SJSA1 (cell line): ENCODE measurements around the gene FN1. TPM values are rescaled to one million over a fixed set of nuclear protein-coding genes. Genes with fewer than 3 reads are reported as not detected.
"Not testable (repeated sequence)": the region's sequence is repeated elsewhere in the genome, so short reads cannot be mapped to it uniquely, and the experiment has no call there.

Experiments used
- DNase-seq, 2 experiments: peaks; one replicate each; pipeline ENCODE4 v3.0.0-alpha.2; 2015 to 2020; ENCODE audit warnings: low spot score in 2 of 2, low read depth in 1 of 2
- H3K27ac ChIP-seq: fragments of 250-450 bp; sonication (Bioruptor Pico); 2 replicates; pipeline ENCODE4 v1.5.1; 2020; ENCODE audit warnings: mild to moderate bottlenecking, moderate library complexity
- H3K27me3 ChIP-seq: fragments of 250-450 bp; sonication (Bioruptor Pico); replicated peaks from 2 replicates; pipeline ENCODE4 v1.5.1; 2020; ENCODE audit warnings: mild to moderate bottlenecking, moderate library complexity
- H3K36me3 ChIP-seq: fragments of 250-450 bp; sonication (Bioruptor Pico); 2 replicates; pipeline ENCODE4 v1.5.1; 2020; ENCODE audit warnings: mild to moderate bottlenecking
- H3K4me1 ChIP-seq: fragments of 250-450 bp; sonication (Bioruptor Pico); replicated peaks from 2 replicates; pipeline ENCODE4 v1.6.1; 2021; ENCODE audit warnings: mild to moderate bottlenecking
- H3K4me3 ChIP-seq: fragments of 250-450 bp; sonication (Bioruptor Pico); 2 replicates; pipeline ENCODE4 v1.5.1; 2020; ENCODE audit warnings: mild to moderate bottlenecking
- H3K9me3 ChIP-seq: fragments of 250-450 bp; sonication (Bioruptor Pico); replicated peaks from 2 replicates; pipeline ENCODE4 v1.5.1; 2020; ENCODE audit warnings: mild to moderate bottlenecking
- total RNA-seq: library from RNA; depleted of rRNA; stranded (reverse); fragments of >200 nt; shearing (Covaris generic); gene quantifications from 2 replicates; pipeline ENCODE4 v1.2.3, GENCODE V29; 2014

The FN1 gene
- total RNA-seq, 1 experiment from 2014 or later, result 887 TPM

DNA sequence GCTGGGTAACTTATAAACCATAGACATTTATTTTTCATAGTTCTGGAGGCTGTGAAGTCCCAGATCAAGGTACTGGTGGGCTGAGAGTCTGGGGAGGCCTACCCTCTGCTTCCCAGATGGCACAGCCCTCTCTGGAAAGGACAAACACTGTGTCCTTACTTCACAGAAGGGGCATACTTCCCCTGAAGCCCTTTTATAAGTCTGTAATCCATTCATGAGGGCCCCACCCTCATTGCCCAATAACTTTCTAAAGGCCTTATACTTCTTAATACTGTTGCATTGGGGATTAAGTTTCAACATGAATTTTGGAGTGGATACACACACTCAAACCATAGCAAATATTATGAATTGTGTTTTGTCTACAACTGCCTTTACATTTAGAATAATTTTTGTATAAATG is 88.0 kb downstream of the FN1 start:
- Histone ChIP-seq H3K9me3 (no peaks in the 10 kb centered on the region), H3K4me3 (no peak overlapping the region), H3K27me3 (no peaks in the 10 kb centered on the region), H3K27ac (no peak overlapping the region), H3K4me1 (no peaks in the 10 kb centered on the region), H3K36me3 (peaks cover 72% of the 10 kb centered on the region)
- no peak for DNase-seq

DNA sequence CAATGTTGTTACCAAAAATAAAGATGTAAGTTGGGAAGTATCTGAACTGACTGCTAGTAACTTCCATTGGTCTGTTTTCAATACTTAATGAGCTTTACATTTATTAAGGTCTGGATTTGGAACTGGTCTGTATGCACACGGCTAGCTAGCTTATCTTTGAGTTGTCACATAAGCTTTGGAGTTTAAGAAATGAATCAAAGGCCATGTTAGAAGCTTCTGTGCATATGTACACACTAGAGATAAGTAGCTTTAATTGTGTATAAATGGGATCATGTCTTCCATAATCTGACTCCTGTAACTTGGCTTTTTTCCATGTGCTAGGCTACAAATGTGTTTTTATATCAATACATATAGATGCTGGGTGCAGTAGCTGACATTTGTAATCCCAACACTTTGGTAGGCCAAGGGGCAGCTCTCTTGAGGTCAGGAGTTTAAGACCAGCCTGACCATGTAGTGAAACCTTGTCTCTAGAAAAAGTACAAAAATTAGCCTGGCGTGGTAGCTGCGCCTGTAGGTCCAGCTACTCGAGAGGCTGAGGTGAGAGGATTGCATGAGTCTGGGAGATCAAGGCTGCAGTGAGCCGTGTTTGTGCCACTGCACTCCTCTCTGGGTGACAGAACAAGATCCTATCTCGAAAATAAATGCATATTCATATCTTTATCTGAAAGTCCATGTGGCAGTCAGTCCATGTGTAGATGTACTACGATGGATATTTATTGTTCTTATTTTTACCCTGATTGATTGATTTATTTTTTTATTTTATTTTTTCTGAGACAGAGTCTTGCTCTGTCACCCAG is 96.8 kb downstream of the FN1 start:
- H3K36me3 ChIP-seq, result peaks cover 87% of the 10 kb centered on the region
- H3K4me1 ChIP-seq, result no peaks in the 10 kb centered on the region
- no peak overlapping the region for H3K4me3 ChIP-seq
- no peak for DNase-seq
- no peaks in the 10 kb centered on the region for H3K9me3 ChIP-seq
- no peak overlapping the region for H3K27ac ChIP-seq
- H3K27me3 ChIP-seq, result no peaks in the 10 kb centered on the region

DNA sequence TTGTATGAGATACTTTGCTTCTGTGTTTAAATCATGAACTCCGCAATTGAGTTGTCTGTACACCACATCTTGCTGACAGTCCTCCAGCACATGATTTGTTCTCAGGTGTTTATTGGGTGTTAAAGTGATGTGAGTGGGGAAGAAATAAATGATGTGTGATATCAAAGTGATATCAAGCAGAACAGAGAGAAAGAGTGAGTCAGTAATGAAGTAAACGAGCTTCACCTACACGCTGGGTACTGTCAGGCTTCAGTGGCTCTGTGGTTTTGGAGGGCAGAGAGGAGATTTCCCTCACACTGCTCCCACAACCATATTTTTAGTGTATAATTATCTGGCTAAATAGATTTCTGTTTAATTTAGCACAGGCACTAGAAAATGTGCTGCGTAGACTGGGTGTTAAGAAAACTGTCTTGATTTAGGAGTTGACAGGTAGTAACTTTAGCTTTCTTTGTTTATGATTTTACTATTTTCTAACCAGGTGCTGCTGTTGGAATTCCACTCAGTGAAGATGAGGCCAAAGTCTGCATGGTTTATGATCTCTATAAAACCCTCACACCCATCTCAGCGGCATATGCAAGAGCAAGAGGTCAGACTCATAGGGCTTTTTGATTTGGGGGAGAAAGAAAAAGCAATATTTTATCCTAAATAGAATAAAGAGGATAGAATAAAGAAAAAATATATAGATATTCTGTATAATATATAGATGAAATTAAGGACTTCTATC is 102.8 kb downstream of the FN1 start:
- Histone ChIP-seq H3K27me3 (no peaks in the 10 kb centered on the region), H3K4me3 (no peak overlapping the region), H3K9me3 (no peaks in the 10 kb centered on the region), H3K36me3 (peaks cover 76% of the 10 kb centered on the region), H3K27ac (no peak overlapping the region), H3K4me1 (peaks cover 20% of the 10 kb centered on the region)
- no peak for DNase-seq

DNA sequence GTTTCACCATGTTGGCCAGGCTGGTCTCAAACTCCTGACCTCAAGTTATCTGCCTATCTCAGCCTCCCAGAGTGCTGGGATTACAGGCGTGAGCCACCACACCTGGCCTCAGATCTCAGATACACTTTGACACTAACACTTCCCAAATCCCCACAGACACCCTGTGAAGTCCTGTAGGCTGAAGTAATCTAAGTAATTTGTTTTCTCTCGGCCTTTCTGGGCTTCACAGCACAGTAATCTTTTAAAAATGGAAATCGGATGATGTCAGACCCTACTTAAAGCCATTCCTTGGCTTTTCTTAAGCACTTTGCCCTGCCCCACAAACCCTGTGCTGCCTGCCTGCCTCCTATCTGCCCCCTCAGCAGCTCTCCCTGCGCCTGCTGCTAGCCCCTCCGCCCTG is 107.8 kb downstream of the FN1 start:
- peaks cover 90% of the 10 kb centered on the region for H3K36me3 ChIP-seq
- no peaks in the 10 kb centered on the region for H3K9me3 ChIP-seq
- H3K4me1 ChIP-seq, result peaks cover 23% of the 10 kb centered on the region
- DNase-seq, result no peak
- H3K4me3 ChIP-seq, result no peak overlapping the region
- peak overlapping the region; percentile 64 for H3K27ac ChIP-seq
- no peaks in the 10 kb centered on the region for H3K27me3 ChIP-seq

DNA sequence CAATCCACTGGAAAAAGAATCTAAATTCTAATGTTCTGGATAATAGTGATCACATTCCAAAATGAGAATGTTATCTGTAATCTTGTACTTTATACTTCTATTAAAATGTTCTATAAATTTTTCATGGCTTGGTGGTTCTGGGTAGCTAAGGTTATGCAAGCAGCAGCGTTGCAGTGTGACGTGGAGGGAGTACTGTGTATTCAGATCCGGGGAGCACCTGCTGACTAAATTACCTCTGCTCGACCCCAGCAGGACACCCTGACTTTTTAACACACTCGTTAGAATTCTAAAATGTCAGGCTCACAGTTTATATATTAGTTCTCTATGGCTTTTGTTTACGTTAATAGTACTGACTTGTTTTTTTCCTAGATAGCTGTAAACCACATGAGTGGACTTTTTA is 111.1 kb downstream of the FN1 start:
- no peak for DNase-seq
- no peak overlapping the region for H3K27ac ChIP-seq
- no peaks in the 10 kb centered on the region for H3K27me3 ChIP-seq
- no peak overlapping the region for H3K4me3 ChIP-seq
- H3K9me3 ChIP-seq, result no peaks in the 10 kb centered on the region
- H3K36me3 ChIP-seq, result peaks cover 93% of the 10 kb centered on the region
- H3K4me1 ChIP-seq, result peaks cover 21% of the 10 kb centered on the region

DNA sequence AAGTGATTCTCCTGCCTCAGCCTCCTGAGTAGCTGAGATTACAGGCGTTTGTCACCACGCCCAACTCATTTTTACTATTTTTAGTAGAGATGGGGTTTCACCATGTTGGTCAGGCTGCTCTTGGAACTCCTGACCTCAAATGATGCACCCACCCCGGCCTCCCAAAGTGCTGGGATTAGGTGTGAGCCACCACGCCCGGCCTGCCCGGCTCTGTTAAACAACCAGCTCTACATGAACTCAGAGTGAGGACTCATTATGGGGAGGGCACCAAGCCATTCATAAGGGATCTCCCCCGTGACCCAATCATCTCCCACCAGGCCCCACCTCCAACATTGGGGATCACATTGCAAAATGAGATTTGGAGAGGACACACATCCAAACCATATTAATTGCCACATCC is 115.2 kb downstream of the FN1 start:
- peaks cover 85% of the 10 kb centered on the region for H3K36me3 ChIP-seq
- H3K9me3 ChIP-seq, result no peaks in the 10 kb centered on the region
- no peak for DNase-seq
- H3K4me1 ChIP-seq, result no peaks in the 10 kb centered on the region
- H3K4me3 ChIP-seq, result no peak overlapping the region
- no peaks in the 10 kb centered on the region for H3K27me3 ChIP-seq
- no peak overlapping the region for H3K27ac ChIP-seq

DNA sequence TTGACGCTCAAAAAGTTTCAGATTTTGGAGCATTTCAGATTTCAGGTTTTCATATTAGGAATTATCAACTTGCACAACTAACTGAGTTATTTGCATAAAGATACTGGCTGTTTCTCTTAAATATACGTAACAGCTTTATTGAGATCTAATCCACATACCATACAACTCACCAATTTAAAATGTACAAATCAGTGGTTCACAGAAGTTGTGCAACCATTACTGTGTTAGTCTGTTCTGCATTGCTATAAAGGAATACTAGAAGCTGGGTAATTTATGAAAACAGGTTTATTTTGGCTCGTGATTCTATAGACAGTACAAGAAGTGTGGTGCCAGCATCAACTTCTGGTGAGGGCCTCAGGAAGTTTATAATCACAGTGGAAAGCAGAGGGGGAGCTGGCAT is 115.8 kb downstream of the FN1 start:
- no peak overlapping the region for H3K4me3 ChIP-seq
- no peak overlapping the region for H3K27ac ChIP-seq
- no peaks in the 10 kb centered on the region for H3K27me3 ChIP-seq
- H3K36me3 ChIP-seq, result peaks cover 81% of the 10 kb centered on the region
- H3K4me1 ChIP-seq, result no peaks in the 10 kb centered on the region
- no peak for DNase-seq
- H3K9me3 ChIP-seq, result no peaks in the 10 kb centered on the region

DNA sequence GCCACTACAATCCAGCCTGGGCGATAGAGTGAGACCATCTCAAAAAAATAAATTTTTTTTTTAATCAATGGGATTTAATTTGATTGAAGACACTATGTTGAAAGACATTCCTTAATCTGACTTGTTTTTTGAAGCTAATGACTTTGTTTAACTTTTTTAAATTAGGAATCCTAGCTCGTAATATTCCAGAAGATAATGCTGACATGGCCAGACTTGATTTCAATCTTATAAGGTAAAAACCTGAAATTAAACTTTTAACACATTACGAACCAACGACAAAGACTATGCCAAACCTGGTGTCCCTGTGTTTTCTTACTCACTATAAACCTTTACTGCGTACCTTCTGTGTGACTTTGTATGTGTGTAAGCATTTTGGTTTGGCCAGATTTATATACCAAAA is 116.4 kb downstream of the FN1 start:
- Histone ChIP-seq H3K4me1 (peaks cover 2% of the 10 kb centered on the region), H3K27ac (no peak overlapping the region), H3K36me3 (peaks cover 81% of the 10 kb centered on the region), H3K4me3 (no peak overlapping the region), H3K9me3 (no peaks in the 10 kb centered on the region), H3K27me3 (no peaks in the 10 kb centered on the region)
- no peak for DNase-seq

DNA sequence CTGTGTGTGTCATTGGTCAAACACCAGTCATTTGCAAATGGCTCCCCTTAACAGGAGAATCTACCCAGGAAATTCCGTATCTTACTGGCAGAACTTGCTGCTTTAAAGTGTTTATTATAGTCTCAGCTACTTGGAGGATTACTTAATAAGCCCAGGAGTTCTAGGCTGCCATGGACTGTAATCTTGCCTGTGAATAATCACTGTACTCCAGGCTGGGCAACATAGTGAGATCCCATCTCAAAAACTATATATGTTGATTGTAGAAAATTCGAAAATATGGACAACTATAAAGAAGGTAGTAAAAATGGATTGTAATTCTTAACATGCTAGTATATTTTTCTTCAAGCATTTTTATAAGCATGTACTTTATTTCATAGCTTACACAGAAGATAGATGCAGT is 119.5 kb downstream of the FN1 start:
- no peak for DNase-seq
- Histone ChIP-seq H3K36me3 (peaks cover 66% of the 10 kb centered on the region), H3K27me3 (no peaks in the 10 kb centered on the region), H3K4me3 (no peak overlapping the region), H3K4me1 (peaks cover 28% of the 10 kb centered on the region), H3K9me3 (no peaks in the 10 kb centered on the region), H3K27ac (no peak overlapping the region)

DNA sequence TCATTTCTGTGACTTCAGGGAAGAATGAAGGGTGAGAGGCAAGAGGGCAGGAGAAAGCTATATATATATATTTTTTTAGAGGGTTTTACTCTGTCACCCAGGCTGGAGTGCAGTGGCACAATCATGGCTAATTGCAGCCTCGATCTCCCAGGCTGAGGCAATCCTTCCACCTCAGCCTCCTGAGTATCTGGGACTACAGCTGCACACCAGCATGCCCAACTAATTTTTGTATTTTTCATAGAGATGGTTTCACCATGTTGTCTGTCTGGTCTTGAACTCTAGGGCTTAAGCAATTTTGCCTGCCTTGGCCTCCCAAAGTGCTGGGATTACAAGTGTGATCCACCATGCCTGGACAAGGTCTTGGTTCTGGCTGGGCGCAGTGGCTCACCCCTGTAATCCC is 120.6 kb downstream of the FN1 start:
- Histone ChIP-seq H3K27ac (no peak overlapping the region), H3K9me3 (no peaks in the 10 kb centered on the region), H3K27me3 (no peaks in the 10 kb centered on the region), H3K4me3 (no peak overlapping the region), H3K4me1 (peaks cover 32% of the 10 kb centered on the region), H3K36me3 (peaks cover 55% of the 10 kb centered on the region)
- no peak for DNase-seq

DNA sequence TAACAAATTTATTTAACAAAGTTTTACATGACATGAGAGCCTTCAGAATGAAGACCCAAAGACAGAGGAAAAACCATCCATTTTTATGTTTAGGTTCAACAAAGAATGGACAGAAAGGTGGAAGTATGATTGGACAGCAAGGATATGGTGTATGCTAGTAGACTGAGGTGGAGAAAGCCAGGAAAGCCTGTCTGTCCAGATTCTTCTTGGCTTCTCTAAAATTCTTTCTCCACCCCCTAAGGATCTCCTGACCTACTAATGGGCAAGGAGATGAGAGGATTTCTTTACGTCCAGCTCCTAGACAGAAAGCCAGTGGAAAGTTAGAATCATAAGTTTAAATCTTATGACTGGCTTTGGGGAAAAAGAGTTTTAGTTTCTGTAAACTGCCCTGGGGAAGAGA is 121.0 kb downstream of the FN1 start:
- Histone ChIP-seq H3K36me3 (peaks cover 51% of the 10 kb centered on the region), H3K4me3 (no peak overlapping the region), H3K9me3 (no peaks in the 10 kb centered on the region), H3K27me3 (no peaks in the 10 kb centered on the region), H3K27ac (no peak overlapping the region), H3K4me1 (peaks cover 32% of the 10 kb centered on the region)
- no peak for DNase-seq

DNA sequence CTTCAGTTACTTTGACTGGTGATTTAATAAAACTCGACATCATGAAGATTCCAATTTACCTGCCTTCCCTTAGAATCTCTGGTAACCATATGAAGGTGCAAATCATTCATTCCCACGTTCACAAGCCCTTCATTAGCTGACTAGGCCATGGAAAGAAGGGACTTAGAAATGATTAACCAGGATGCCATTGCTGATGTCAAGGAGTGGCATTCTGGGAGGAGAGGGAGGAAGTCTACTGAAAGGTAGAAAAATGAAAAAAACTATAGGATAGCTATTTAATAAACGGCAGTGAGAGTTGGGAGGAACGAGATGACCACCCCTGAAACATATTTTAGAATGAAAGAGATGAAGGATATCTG is 122.6 kb downstream of the FN1 start:
- Histone ChIP-seq H3K36me3 (peaks cover 36% of the 10 kb centered on the region), H3K27me3 (no peaks in the 10 kb centered on the region), H3K27ac (no peak overlapping the region), H3K4me1 (peaks cover 32% of the 10 kb centered on the region), H3K4me3 (no peak overlapping the region), H3K9me3 (no peaks in the 10 kb centered on the region)
- no peak for DNase-seq

DNA sequence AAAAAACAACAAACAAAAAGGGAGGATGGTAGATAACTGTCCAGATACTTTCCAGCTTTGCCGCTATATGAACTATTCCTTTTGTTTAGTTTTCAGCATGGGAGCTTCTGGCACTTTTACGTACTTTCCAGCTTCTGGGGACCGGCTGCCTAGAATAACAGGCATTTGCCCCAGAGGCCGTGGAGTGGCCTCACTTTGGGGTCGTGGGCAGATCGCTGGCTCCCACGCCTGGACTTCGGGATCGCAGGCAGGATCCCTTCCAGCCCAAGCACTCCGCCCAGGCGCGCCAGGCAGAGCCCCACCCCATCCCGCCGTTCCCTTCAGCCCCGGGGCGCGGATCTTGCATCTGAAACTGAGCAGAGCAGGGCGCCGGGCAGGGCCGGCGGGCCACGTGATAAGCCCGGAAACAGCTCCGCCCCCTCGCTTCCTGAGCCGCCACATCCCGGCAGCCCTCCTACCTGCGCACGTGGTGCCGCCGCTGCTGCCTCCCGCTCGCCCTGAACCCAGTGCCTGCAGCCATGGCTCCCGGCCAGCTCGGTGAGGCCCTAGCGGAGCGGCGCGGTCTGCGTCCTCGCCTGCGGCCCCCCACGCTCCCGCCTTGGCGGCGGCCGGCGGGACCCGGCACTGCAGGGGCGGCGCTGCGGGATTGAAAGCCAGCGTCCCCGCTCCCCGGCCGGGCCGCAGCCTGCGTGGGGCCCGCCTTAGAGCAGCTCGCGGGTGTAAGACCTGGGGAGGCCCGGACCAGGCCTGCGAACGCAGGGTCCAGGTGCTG is 124.1 kb downstream of the FN1 start, which contains the start of gene ATIC:
Gene ATIC, plus strand, starts transcription at position 435 of the 772 bp plus-strand sequence. Its CDS starts 84 bp downstream, at position 519.
- Histone ChIP-seq H3K27me3 (no peaks in the 10 kb centered on the region), H3K4me3 (peak within 1 kb of the TSS; percentile 58), H3K27ac (peak within 1 kb of the TSS; percentile 91), H3K9me3 (no peaks in the 10 kb centered on the region), H3K36me3 (peaks cover 29% of the 10 kb centered on the region), H3K4me1 (peaks cover 32% of the 10 kb centered on the region)
- peak; percentile 92 to 96 for DNase-seq

DNA sequence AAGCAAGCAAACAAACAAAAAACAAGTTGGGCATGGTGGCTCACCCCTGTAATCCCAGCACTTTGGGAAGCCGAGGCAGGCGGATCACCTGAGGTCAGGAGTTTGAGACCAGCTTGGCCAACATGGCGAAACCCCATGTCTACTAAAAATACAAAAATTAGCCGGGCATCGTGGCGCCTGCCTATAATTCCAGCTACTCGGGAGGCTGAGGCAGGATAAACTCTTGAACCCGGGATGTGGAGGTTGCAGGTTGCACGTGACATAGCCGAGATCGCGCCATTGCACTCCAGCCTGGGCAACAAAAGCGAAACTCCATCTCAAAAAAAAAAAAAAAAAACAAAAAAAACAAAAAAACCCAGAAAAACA is 124.6 kb downstream of the FN1 start:
- peaks cover 23% of the 10 kb centered on the region for H3K36me3 ChIP-seq
- H3K4me3 ChIP-seq, result peak overlapping the region; percentile 58
- not testable (repeated sequence) for H3K9me3 ChIP-seq, H3K27me3 ChIP-seq, DNase-seq
- H3K4me1 ChIP-seq, result peaks cover 32% of the 10 kb centered on the region
- H3K27ac ChIP-seq, result peak overlapping the region; percentile 91
